ENCODE measurements around the gene CCDC178. TPM values are rescaled to one million over a fixed set of nuclear protein-coding genes. Genes with fewer than 3 reads are reported as not detected.
A peak's percentile ranks its signal among the peaks of the same experiment; 100 is the strongest.

Gene CCDC178
- total RNA-seq, 1 experiment from 2014 or later = not detected

- Histone ChIP-seq H3K4me3 (ENCODE audit: insufficient read depth, low read depth, low read length) (no peak overlapping the region), H3K27me3 (ENCODE audit: control insufficient read depth, insufficient read depth, low read length) (no peaks in the 10 kb centered on the region), H3K36me3 (replicated peaks; ENCODE audit: control insufficient read depth, insufficient read depth, low read length) (no peaks in the 10 kb centered on the region)
- DNase-seq = no peak
These were observed 533.3 kb downstream of the CCDC178 start for GRCh38 chr18:32907311-32907585.

- no peaks in the 10 kb centered on the region for H3K36me3 ChIP-seq (replicated peaks; ENCODE audit: control insufficient read depth, insufficient read depth, low read length)
- H3K4me3 ChIP-seq (ENCODE audit: insufficient read depth, low read depth, low read length) = no peak overlapping the region
- H3K27me3 ChIP-seq (ENCODE audit: control insufficient read depth, insufficient read depth, low read length) = no peaks in the 10 kb centered on the region
- DNase-seq = no peak
These were observed 533.8 kb downstream of the CCDC178 start for GRCh38 chr18:32906506-32907310.

GRCh38 chr18:32905651-32906050 is 534.9 kb downstream of the CCDC178 start:
- DNase-seq = no peak
- no peak overlapping the region for H3K4me3 ChIP-seq (ENCODE audit: insufficient read depth, low read depth, low read length)
- no peaks in the 10 kb centered on the region for H3K36me3 ChIP-seq (replicated peaks; ENCODE audit: control insufficient read depth, insufficient read depth, low read length)
- no peaks in the 10 kb centered on the region for H3K27me3 ChIP-seq (ENCODE audit: control insufficient read depth, insufficient read depth, low read length)

- Histone ChIP-seq H3K36me3 (replicated peaks; ENCODE audit: control insufficient read depth, insufficient read depth, low read length) (no peaks in the 10 kb centered on the region), H3K4me3 (ENCODE audit: insufficient read depth, low read depth, low read length) (no peak overlapping the region), H3K27me3 (ENCODE audit: control insufficient read depth, insufficient read depth, low read length) (no peaks in the 10 kb centered on the region)
- no peak for DNase-seq
These were observed 537.8 kb downstream of the CCDC178 start for GRCh38 chr18:32902568-32903330.

GRCh38 chr18:32899819-32900218 is 540.7 kb downstream of the CCDC178 start:
- no peak for DNase-seq
- no peak overlapping the region for H3K4me3 ChIP-seq (ENCODE audit: insufficient read depth, low read depth, low read length)
- H3K27me3 ChIP-seq (ENCODE audit: control insufficient read depth, insufficient read depth, low read length) = no peaks in the 10 kb centered on the region
- no peaks in the 10 kb centered on the region; the same call in 1 of the 2 replicates for H3K36me3 ChIP-seq (replicated peaks; ENCODE audit: control insufficient read depth, insufficient read depth, low read length)

- H3K36me3 ChIP-seq (replicated peaks; ENCODE audit: control insufficient read depth, insufficient read depth, low read length) = no peaks in the 10 kb centered on the region; the same call in 1 of the 2 replicates
- no peak overlapping the region for H3K4me3 ChIP-seq (ENCODE audit: insufficient read depth, low read depth, low read length)
- no peak for DNase-seq
- H3K27me3 ChIP-seq (ENCODE audit: control insufficient read depth, insufficient read depth, low read length) = no peaks in the 10 kb centered on the region
These were observed 543.6 kb downstream of the CCDC178 start for GRCh38 chr18:32896776-32897547.

- Histone ChIP-seq H3K4me3 (ENCODE audit: insufficient read depth, low read depth, low read length) (no peak overlapping the region), H3K27me3 (ENCODE audit: control insufficient read depth, insufficient read depth, low read length) (no peaks in the 10 kb centered on the region), H3K36me3 (replicated peaks; ENCODE audit: control insufficient read depth, insufficient read depth, low read length) (no peaks in the 10 kb centered on the region; the same call in 1 of the 2 replicates)
- peak; percentile 1 for DNase-seq
These were observed 546.6 kb downstream of the CCDC178 start for GRCh38 chr18:32893915-32894314.

- Histone ChIP-seq H3K36me3 (replicated peaks; ENCODE audit: control insufficient read depth, insufficient read depth, low read length) (no peaks in the 10 kb centered on the region), H3K27me3 (ENCODE audit: control insufficient read depth, insufficient read depth, low read length) (no peaks in the 10 kb centered on the region)
- DNase-seq = no peak
These were observed 548.7 kb downstream of the CCDC178 start for GRCh38 chr18:32891797-32892196.

GRCh38 chr18:32891130-32891529 is 549.4 kb downstream of the CCDC178 start:
- H3K27me3 ChIP-seq (ENCODE audit: control insufficient read depth, insufficient read depth, low read length) = no peaks in the 10 kb centered on the region
- no peak overlapping the region for H3K4me3 ChIP-seq (ENCODE audit: insufficient read depth, low read depth, low read length)
- no peaks in the 10 kb centered on the region for H3K36me3 ChIP-seq (replicated peaks; ENCODE audit: control insufficient read depth, insufficient read depth, low read length)
- DNase-seq = no peak

More at GRCh38 chr18:32891797-32892196, 548.7 kb downstream of the CCDC178 start:
- no peak overlapping the region for H3K4me3 ChIP-seq (ENCODE audit: insufficient read depth, low read depth, low read length)

- no peaks in the 10 kb centered on the region for H3K36me3 ChIP-seq (replicated peaks; ENCODE audit: control insufficient read depth, insufficient read depth, low read length)
- no peak overlapping the region for H3K4me3 ChIP-seq (ENCODE audit: insufficient read depth, low read depth, low read length)
- H3K27me3 ChIP-seq (ENCODE audit: control insufficient read depth, insufficient read depth, low read length) = no peaks in the 10 kb centered on the region
- DNase-seq = no peak
These were observed 550.6 kb downstream of the CCDC178 start for GRCh38 chr18:32889615-32890593.

- Histone ChIP-seq H3K36me3 (replicated peaks; ENCODE audit: control insufficient read depth, insufficient read depth, low read length) (no peaks in the 10 kb centered on the region), H3K27me3 (ENCODE audit: control insufficient read depth, insufficient read depth, low read length) (no peaks in the 10 kb centered on the region), H3K4me3 (ENCODE audit: insufficient read depth, low read depth, low read length) (no peak overlapping the region)
- no peak for DNase-seq
These were observed 552.2 kb downstream of the CCDC178 start for GRCh38 chr18:32888306-32888705.
